HAP-1 (cell line): ENCODE measurements around the gene SLC25A39.
"Not testable (repeated sequence)": the region's sequence is repeated elsewhere in the genome, so short reads cannot be mapped to it uniquely, and the experiment has no call there.

ENCODE experiments used
- DNase-seq, 2 experiments: peaks; one replicate each; pipeline ENCODE4 v3.0.0-alpha.2; 2016 to 2020; ENCODE audit warnings: low spot score in 2 of 2
- H3K27me3 ChIP-seq: fragments of 250-450 bp; sonication (Bioruptor Pico); 2 replicates; pipeline ENCODE4 v1.5.1; 2020; ENCODE audit warnings: low read depth, mild to moderate bottlenecking, moderate library complexity
- H3K36me3 ChIP-seq: fragments of 250-450 bp; sonication (Bioruptor Pico); replicated peaks from 2 replicates; pipeline ENCODE4 v1.5.1; 2020; ENCODE audit warnings: mild to moderate bottlenecking
- H3K4me1 ChIP-seq: fragments of 250-450 bp; sonication (Bioruptor Pico); 2 replicates; pipeline ENCODE4 v1.5.1; 2020; ENCODE audit warnings: mild to moderate bottlenecking
- H3K4me3 ChIP-seq: fragments of 250-450 bp; sonication (Bioruptor Pico); 2 replicates; pipeline ENCODE4 v1.5.1; 2020; ENCODE audit warnings: mild to moderate bottlenecking, moderate library complexity
- H3K9me3 ChIP-seq: fragments of 250-450 bp; sonication (Bioruptor Pico); 2 replicates; pipeline ENCODE4 v1.5.1; 2020; ENCODE audit warnings: mild to moderate bottlenecking, moderate library complexity
- in situ Hi-C: fragments of 300-500 bp; cut with MboI; formaldehyde crosslinking; loops from 3 replicates; pipeline ENCODE4 v1.14.3; 2020; ENCODE audit warnings: low sequenced_read_pairs, inconsistent platforms, mixed read lengths

SLC25A39 gene, protein sequence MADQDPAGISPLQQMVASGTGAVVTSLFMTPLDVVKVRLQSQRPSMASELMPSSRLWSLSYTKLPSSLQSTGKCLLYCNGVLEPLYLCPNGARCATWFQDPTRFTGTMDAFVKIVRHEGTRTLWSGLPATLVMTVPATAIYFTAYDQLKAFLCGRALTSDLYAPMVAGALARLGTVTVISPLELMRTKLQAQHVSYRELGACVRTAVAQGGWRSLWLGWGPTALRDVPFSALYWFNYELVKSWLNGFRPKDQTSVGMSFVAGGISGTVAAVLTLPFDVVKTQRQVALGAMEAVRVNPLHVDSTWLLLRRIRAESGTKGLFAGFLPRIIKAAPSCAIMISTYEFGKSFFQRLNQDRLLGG

GRCh38 chr17:44324571-44325275 lies at the start of gene SLC25A39:
SLC25A39 (minus strand) TSS chr17:44324823; CDS start chr17:44323562, 1,261 bp downstream.
- Histone ChIP-seq H3K9me3 (no peaks in the 10 kb centered on the region; the same call in 1 of the 2 replicates), H3K36me3 (peaks cover 35% of the 10 kb centered on the region), H3K4me3 (peak within 1 kb of the TSS; percentile 88), H3K27me3 (no peaks in the 10 kb centered on the region), H3K4me1 (peaks cover 13% of the 10 kb centered on the region)
- peak; percentile 84 to 96 for DNase-seq
- in situ Hi-C loops = loop anchor here (5.0 kb wide), 1 partner anchor 112 kb away; no protein-coding TSS in a partner anchor

DNA sequence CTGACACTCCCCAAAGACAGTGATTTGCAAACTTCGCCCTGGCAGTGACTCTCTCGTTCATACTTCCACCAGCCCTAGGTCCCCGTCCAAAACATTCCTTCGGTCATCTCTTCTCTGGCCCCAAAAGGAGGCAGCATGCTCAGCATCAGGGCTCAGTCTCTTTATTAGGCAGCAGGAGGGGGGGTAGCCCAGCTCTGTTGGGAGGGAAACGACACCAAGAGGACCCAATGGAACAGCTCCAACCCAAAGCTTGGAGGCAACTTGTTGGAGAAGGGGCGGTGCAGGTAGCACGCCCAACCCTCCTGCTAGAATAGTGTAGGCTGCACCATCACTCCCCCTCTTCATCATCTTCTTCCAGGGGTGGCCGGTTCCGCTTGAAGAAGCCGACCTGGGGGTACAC lies 47.4 kb upstream of the SLC25A39 start:
- in situ Hi-C loops = no loop called here
- no peaks in the 10 kb centered on the region for H3K9me3 ChIP-seq
- H3K4me3 ChIP-seq = no peak overlapping the region
- H3K27me3 ChIP-seq = no peaks in the 10 kb centered on the region
- no peaks in the 10 kb centered on the region for H3K36me3 ChIP-seq
- no peak for DNase-seq
- H3K4me1 ChIP-seq = no peaks in the 10 kb centered on the region

DNA sequence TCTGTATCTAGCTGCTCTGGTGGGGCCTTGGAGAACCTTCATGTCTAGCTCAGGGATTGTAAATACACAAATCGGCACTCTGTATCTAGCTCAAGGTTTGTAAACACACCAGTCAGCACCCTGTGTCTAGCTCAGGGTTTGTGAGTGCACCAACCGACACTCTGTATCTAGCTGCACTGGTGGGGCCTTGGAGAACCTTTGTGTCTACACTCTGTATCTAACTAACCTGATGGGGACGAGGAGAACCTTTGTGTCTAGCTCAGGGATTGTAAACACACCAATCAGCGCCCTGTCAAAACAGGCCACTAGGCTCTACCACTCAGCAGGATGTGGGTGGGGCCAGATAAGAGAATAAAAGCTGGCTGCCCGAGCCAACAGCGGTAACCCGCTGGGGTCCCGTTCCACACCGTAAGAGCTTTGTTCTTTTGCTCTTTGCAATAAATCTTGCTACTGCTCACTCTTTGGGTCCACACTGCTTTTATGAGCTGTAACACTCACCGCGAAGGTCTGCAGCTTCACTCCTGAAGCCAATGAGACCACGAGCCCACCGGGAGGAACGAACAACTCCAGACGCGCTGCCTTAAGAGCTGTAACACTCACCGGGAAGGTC lies 44.9 kb upstream of the SLC25A39 start:
- H3K9me3 ChIP-seq, H3K4me1 ChIP-seq, DNase-seq, H3K4me3 ChIP-seq, H3K27me3 ChIP-seq, H3K36me3 ChIP-seq, in situ Hi-C loops: not testable (repeated sequence)

DNA sequence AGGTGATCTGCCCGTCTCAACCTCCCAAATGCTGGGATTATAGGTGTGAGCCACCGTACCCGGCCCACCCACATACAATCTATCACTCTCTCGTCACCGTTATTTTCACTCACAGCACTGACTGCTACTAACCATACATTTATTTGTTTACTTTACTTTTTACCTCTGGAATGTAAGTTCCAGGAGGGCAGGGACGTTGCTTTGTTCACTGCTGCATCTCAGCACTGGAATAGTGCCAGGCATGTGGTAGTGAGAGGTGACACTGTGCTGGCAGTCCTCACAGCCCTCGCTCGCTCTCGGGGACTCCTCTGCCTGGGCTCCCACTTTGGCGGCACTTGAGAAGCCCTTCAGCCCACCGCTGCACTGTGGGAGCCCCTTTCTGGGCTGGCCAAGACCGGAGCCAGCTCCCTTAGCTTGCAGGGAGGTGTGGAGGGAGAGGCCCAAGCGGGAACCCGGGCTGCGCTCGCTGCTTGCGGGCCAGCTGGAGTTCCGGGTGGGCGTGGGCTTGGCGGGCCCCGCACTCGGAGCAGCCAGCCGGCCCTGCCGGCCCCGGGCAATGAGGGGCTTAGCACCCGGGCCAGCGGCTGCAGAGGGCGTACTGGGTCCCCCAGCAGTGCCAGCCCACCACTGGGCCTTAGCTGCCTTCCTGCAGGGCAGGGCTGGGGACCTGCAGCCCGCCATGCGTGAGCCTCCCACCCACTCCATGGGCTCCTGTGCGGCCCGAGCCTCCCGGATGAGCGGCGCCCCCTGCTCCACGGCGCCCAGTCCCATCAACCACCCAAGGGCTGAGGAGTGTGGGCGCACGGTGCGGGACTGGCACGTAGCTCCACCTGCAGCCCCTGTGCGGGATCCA lies 44.0 kb upstream of the SLC25A39 start:
- in situ Hi-C loops, H3K4me1 ChIP-seq, H3K27me3 ChIP-seq, H3K4me3 ChIP-seq, H3K9me3 ChIP-seq, DNase-seq, H3K36me3 ChIP-seq: not testable (repeated sequence)

GRCh38 chr17:44367231-44367979 lies 42.8 kb upstream of the SLC25A39 start:
- no peak for DNase-seq
- H3K27me3 ChIP-seq = peaks cover 5% of the 10 kb centered on the region; the same call in 1 of the 2 replicates
- no peak overlapping the region for H3K4me3 ChIP-seq
- no peaks in the 10 kb centered on the region for H3K9me3 ChIP-seq
- in situ Hi-C loops = no loop called here
- H3K4me1 ChIP-seq = no peaks in the 10 kb centered on the region
- no peaks in the 10 kb centered on the region for H3K36me3 ChIP-seq

- DNase-seq, H3K4me1 ChIP-seq, in situ Hi-C loops, H3K27me3 ChIP-seq, H3K4me3 ChIP-seq, H3K36me3 ChIP-seq, H3K9me3 ChIP-seq: not testable (repeated sequence)
Observed at GRCh38 chr17:44365051-44365450, 40.4 kb upstream of the SLC25A39 start.

DNA sequence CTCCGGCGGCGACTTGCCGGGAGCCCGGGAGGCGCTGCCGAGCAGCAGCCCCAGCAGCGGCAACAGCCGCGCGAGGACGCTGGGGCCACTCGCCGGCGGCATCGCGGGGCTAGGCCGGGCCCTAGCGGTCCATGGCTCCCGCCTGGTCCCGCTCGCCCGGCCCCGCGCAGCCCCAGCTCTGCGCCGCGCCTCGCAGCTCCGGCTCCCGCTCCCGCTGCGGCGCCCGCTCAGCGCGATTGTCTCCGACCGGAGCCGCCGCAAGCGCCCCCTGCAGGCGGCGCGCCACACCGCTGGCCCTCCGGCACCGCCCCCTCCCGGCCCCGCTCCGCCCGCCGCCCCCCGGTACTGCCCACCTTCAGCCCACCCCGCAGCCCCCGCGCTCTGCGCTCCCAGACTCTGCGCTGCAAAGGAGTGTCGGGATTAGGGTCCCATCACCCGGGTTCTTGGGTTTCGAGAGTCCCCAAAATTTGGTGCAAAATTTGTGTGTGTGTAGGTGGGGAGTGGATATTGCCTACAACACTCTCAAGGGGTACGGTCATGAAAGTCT lies 39.1 kb upstream of the SLC25A39 start, which contains the start of gene FAM171A2:
Gene FAM171A2 (minus strand): TSS at position 241 of the 547 bp plus-strand sequence. CDS start 139 bp downstream, at position 102.
- DNase-seq = peak; percentile 70 to 80
- peaks cover 6% of the 10 kb centered on the region; the same call in 1 of the 2 replicates for H3K4me1 ChIP-seq
- in situ Hi-C loops = no loop called here

DNA sequence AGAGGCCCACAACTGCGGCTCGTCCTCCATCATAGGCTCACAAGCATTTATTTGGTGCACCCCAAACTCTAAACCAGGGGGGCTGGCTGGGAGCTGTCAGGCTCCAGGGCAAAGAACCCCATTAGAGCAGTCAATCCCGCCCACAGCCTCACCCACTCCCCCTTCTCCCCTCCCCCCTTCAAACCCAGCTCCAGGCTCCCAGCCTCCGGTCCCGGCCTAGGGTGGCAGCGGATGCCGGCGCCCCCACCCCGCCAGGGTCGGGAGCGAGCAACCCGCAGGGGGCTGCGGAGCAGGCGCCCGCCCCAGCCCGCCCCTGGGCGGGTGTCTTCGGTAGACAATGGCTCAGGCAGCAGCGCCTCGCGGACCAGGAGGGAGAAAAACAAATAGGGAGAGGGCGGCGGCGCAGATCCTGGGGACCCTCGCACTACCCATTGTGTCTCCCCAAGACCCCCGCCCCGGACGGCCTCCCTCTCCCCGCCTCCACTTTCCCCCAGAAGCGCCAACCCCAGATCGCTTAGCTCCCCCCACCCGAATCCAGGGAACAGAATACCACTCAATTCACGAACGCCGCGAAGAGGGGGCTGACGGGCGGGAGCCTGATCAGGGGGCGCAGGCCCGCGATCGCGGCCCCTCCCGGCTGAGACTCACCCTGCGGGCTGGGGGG lies 38.5 kb upstream of the SLC25A39 start:
- no peaks in the 10 kb centered on the region for H3K36me3 ChIP-seq
- peak in 1 of 2 experiments; percentile 60 for DNase-seq
- H3K4me3 ChIP-seq = peak overlapping the region; percentile 64
- no peaks in the 10 kb centered on the region for H3K9me3 ChIP-seq
- H3K27me3 ChIP-seq = peaks cover 5% of the 10 kb centered on the region; the same call in 1 of the 2 replicates
- peaks cover 6% of the 10 kb centered on the region; the same call in 1 of the 2 replicates for H3K4me1 ChIP-seq
- in situ Hi-C loops = no loop called here

More for the DNA sequence above, 39.1 kb upstream of the SLC25A39 start, which contains the start of gene FAM171A2:
- H3K36me3 ChIP-seq = no peaks in the 10 kb centered on the region
- H3K27me3 ChIP-seq = peaks cover 5% of the 10 kb centered on the region; the same call in 1 of the 2 replicates
- H3K4me3 ChIP-seq = peak within 1 kb of the TSS; percentile 64
- no peaks in the 10 kb centered on the region for H3K9me3 ChIP-seq

DNA sequence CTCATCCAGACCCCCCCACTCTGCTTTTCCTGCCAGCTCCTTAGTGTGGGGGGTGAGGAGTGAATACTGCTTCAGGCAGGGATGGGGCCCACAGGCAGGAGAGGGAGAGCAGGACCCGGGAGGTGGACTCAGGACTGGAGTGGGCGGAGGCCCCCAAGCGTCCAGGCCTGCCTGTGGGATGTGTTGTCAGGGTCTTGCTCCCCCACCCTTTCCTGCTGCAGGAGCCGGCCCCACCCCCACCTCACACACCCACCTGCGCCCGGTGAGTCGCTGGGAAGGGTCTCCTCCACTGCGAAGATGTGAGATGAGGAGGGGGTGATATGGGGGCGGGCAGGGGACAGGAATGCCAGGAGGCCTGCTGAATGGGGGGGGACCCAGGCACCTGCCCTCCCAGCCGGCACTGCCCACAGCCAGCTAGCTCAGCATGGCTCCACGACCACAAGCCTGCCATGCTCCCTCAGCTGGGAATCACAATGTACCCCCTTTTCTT lies 37.9 kb upstream of the SLC25A39 start:
- Histone ChIP-seq H3K27me3 (peaks cover 5% of the 10 kb centered on the region; the same call in 1 of the 2 replicates), H3K4me1 (peaks cover 6% of the 10 kb centered on the region; the same call in 1 of the 2 replicates), H3K9me3 (no peaks in the 10 kb centered on the region), H3K4me3 (peak overlapping the region; percentile 64), H3K36me3 (no peaks in the 10 kb centered on the region)
- in situ Hi-C loops = no loop called here
- no peak for DNase-seq

- in situ Hi-C loops = no loop called here
- no peak overlapping the region for H3K4me3 ChIP-seq
- peaks cover 6% of the 10 kb centered on the region; the same call in 1 of the 2 replicates for H3K4me1 ChIP-seq
- peaks cover 5% of the 10 kb centered on the region; the same call in 1 of the 2 replicates for H3K27me3 ChIP-seq
- no peaks in the 10 kb centered on the region for H3K9me3 ChIP-seq
- no peak for DNase-seq
- H3K36me3 ChIP-seq = no peaks in the 10 kb centered on the region
Observed at GRCh38 chr17:44361292-44362260, 37.0 kb upstream of the SLC25A39 start.

GRCh38 chr17:44360826-44361225 lies 36.2 kb upstream of the SLC25A39 start:
- Histone ChIP-seq H3K9me3 (no peaks in the 10 kb centered on the region), H3K36me3 (no peaks in the 10 kb centered on the region), H3K27me3 (peaks cover 1% of the 10 kb centered on the region; the same call in 1 of the 2 replicates), H3K4me1 (peaks cover 6% of the 10 kb centered on the region; the same call in 1 of the 2 replicates), H3K4me3 (no peak overlapping the region)
- DNase-seq = peak in 1 of 2 experiments; percentile 55
- in situ Hi-C loops = no loop called here
